ENCODE results near the gene EXOSC1.
"Not testable (repeated sequence)": the region's sequence is repeated elsewhere in the genome, so short reads cannot be mapped to it uniquely, and the experiment has no call there.

EXOSC1 gene, protein sequence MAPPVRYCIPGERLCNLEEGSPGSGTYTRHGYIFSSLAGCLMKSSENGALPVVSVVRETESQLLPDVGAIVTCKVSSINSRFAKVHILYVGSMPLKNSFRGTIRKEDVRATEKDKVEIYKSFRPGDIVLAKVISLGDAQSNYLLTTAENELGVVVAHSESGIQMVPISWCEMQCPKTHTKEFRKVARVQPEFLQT

GRCh38 chr10:97445722-97446639 lies at the start of gene EXOSC1, which contains the start of gene ZDHHC16:
Gene EXOSC1 (minus strand): TSS chr10:97446006. CDS start chr10:97445985, 21 bp downstream.
Gene ZDHHC16 (plus strand): TSS chr10:97446175. CDS start chr10:97451676, 5,501 bp downstream.
- DNase-seq (ENCODE audit: low read depth): peak; percentile 82

- DNase-seq (ENCODE audit: low read depth): no peak
Observed at GRCh38 chr10:97494863-97495506, 49.2 kb upstream of the EXOSC1 start.

DNA sequence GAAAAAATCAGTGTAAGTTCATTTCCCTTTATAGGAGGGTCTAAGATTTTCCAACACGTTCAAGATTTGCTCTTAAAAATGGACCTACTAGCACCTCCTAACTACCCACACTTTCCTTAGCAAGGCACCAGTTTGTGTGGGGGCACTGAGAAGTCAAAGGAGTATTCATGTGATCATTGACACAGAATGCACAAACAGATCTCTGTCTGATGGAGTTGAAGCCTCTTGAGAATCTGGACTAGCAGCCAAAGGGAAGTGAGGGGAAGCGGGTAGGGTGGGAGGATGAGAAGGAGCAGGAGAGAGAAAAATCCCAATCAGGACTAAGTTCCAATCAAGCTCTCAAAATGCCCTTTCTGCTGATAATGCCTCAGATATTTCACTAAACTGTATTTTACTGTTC lies 48.3 kb upstream of the EXOSC1 start:
- DNase-seq (ENCODE audit: low read depth): no peak

DNA sequence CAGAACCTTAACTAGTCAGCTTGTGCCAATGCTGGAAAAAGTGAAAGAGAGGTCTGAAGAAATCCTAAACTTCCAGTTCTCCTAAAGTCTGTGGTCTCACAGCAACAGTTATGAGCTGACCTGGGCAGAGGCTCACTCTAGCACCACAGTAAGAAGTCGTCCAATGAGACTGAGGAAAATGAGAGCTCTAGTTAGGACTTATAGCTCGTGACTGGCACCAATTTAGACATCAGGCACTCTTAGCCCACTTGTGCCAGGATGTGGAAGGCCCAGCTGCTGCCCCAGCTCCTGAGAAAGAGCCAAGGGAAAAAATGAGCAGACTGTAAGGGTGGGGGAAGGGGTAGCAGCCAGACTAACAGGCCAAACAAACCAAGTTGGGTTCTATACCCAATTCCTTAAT lies 44.8 kb upstream of the EXOSC1 start:
- no peak for DNase-seq (ENCODE audit: low read depth)

DNA sequence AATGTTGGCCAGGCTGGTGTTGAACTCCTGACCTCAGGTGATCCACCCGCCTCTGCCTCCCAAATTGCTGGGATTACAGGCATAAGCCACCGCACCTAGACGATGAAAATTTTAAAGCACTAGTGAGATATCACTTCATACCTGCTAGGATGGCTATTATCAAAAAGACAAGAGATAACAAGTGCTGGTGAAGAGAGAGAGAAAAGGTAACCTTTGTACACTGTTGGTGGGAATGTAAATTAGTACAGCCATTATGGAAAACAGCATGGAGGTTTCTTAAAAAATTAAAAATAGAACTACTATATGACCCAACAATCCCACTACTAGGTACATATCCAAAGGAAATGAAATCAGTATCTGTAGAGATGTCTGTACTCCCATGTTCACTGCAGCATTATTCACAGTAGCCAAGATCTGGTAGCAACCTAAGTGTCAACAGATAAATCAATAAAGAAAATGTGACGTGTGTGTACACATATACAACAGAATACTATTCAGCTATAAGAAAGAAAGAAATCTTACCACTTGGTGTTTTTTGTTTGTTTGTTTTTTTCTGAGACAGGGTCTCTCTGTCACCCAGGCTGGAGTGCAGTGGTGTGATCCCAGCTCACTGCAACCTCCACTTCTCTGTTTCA lies 40.0 kb upstream of the EXOSC1 start:
- no peak for DNase-seq (ENCODE audit: low read depth)

- no peak for DNase-seq (ENCODE audit: low read depth)
Observed at GRCh38 chr10:97483921-97484320, 38.1 kb upstream of the EXOSC1 start.

- no peak for DNase-seq (ENCODE audit: low read depth)
Observed at GRCh38 chr10:97483506-97483905, 37.7 kb upstream of the EXOSC1 start.

- DNase-seq (ENCODE audit: low read depth): no peak
Observed at GRCh38 chr10:97482381-97482780, 36.6 kb upstream of the EXOSC1 start.

- DNase-seq (ENCODE audit: low read depth): no peak
Observed at GRCh38 chr10:97481071-97481470, 35.3 kb upstream of the EXOSC1 start.

DNA sequence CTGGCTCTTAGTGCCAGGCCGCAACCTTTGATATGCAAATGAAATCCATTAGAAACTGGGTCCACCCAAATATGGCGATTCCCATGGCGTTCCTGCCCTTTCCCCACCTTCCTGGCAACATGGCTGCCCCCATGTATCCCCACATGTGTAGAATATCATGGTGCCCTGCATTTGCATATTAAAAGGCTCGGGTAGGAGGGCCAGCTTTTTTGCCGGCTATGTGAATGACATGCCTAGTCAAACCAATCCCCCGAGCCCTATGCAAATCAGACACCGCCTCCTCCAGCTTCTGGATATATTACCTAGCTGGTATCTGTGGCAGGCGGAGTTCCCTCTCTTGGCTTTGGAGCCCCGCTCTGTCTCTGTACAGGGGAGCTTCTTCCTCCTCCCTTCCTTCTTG lies 34.1 kb upstream of the EXOSC1 start:
- DNase-seq (ENCODE audit: low read depth): no peak

GRCh38 chr10:97479410-97479809 lies 33.6 kb upstream of the EXOSC1 start:
- DNase-seq (ENCODE audit: low read depth): not testable (repeated sequence)

GRCh38 chr10:97475936-97476594 lies 30.3 kb upstream of the EXOSC1 start:
- DNase-seq (ENCODE audit: low read depth): no peak

DNA sequence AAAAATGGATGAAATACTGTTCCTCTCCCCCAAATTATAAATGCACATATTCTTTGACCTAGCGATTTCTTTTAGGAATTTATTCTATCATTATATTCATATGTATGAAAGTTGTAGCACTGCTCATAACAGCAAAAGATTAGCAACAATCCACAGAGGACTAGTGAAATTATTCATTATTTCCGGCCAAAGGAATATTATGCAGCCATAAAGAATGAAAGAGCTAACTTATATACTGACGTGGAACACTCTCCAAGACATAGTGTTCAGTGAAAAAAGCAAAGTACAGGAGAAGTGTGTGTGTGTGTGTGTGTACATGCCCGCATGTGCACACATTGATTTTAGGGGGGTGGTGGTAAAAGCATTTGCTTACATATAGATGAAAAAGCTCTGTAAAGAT lies 29.1 kb upstream of the EXOSC1 start:
- no peak for DNase-seq (ENCODE audit: low read depth)

- not testable (repeated sequence) for DNase-seq (ENCODE audit: low read depth)
Observed at GRCh38 chr10:97468781-97469180, 23.0 kb upstream of the EXOSC1 start.

- no peak for DNase-seq (ENCODE audit: low read depth)
Observed at GRCh38 chr10:97468162-97468561, 22.4 kb upstream of the EXOSC1 start.

GRCh38 chr10:97466755-97467154 lies 20.9 kb upstream of the EXOSC1 start:
- DNase-seq (ENCODE audit: low read depth): peak; percentile 40

DNA sequence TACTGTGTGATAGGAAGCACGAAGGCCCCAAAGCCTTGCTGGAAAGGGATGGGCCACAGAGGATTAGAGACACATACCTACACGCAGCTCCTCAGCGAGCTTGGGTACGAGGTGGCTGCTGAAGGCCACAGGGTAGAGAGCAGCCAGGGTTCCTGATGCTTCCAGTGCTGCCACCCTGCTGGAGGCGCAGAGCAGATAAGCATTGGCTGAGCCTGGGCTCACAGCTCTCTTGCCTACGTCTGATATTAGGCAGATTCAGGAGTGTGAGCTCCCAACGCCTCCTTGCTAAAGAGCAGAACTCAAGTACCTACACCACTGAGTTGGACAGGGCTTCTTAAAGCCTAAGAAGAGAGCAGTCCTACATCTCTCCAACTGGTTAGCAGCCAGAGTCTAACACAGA lies 20.2 kb upstream of the EXOSC1 start:
- no peak for DNase-seq (ENCODE audit: low read depth)

GRCh38 chr10:97464226-97464625 lies 18.4 kb upstream of the EXOSC1 start:
- DNase-seq (ENCODE audit: low read depth): no peak

- DNase-seq (ENCODE audit: low read depth): peak; percentile 68
Observed at GRCh38 chr10:97463363-97464132, 17.7 kb upstream of the EXOSC1 start.

DNA sequence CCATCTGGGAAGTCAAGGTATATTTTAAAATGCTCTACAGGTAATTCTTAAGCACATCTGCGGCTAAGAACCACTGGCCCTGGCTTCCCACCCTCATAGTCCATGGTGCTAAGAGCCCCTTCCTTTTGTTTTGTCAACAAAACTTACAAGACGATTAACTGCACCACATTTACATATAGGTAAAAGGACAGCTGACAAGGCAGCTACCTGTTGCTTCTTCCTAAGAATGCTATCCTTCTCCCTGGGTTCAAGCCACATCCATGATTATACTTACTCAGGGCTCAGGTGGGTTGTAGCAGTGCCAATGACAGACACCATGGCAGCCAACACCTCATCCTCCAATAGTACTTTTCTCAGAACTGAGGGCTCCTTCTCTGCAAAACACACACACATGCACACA lies 16.5 kb upstream of the EXOSC1 start:
- DNase-seq (ENCODE audit: low read depth): no peak

GRCh38 chr10:97459933-97460332 lies 14.1 kb upstream of the EXOSC1 start:
- DNase-seq (ENCODE audit: low read depth): no peak

Measured in HS-5 (cell line).